ENCODE measurements around the gene ACTN4. TPM values are rescaled to one million over a fixed set of nuclear protein-coding genes. Genes with fewer than 3 reads are reported as not detected.

The ACTN4 gene
- total and polyA plus RNA-seq, 2 donors (not counting 3 experiments of a cell fraction or from before 2014, with no cell fraction given), result 313 to 748 TPM

DNA sequence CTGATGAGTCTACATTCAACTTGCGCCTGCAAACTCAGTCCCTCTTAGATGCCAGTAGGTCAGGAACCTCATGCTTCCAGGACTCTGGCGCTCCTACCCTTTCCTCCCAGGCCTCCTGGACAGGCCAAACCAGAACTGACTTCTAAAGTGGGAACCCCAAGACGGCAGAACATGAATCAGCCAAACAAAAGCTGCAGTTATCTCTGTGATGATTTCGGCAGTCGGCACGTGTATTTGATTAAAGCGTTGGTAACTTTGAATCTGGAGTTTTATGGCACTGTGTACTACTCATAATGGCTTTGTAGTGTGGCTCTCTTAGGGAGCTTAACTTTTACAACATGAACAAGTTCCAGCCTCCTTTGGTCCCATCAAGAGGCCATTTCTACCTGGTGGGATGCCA lies 13.7 kb downstream of the ACTN4 start:
- H3K79me2 ChIP-seq (ENCODE audit: control insufficient read depth, insufficient read depth, low read length), result peaks cover 97% of the 10 kb centered on the region
- H3K36me3 ChIP-seq (ENCODE audit: control insufficient read depth in 2 of 2, extremely low read depth in 1 of 2, insufficient read depth in 2 of 2, low read length in 2 of 2), result peaks cover 0 to 3% of the 10 kb centered on the region in 2 experiments
- BruUV-seq (replicated peaks), result no TSS peak
- no peak for TF ChIP-seq MYC (IDR thresholded peaks at IDR 0.05; ENCODE audit: low read depth, low read length)
- TF ChIP-seq, protein P1, sequence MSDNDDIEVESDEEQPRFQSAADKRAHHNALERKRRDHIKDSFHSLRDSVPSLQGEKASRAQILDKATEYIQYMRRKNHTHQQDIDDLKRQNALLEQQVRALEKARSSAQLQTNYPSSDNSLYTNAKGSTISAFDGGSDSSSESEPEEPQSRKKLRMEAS (IDR thresholded peaks at IDR 0.05; ENCODE audit: insufficient read depth, insufficient read length), result no peak
- TF ChIP-seq, protein P2, sequence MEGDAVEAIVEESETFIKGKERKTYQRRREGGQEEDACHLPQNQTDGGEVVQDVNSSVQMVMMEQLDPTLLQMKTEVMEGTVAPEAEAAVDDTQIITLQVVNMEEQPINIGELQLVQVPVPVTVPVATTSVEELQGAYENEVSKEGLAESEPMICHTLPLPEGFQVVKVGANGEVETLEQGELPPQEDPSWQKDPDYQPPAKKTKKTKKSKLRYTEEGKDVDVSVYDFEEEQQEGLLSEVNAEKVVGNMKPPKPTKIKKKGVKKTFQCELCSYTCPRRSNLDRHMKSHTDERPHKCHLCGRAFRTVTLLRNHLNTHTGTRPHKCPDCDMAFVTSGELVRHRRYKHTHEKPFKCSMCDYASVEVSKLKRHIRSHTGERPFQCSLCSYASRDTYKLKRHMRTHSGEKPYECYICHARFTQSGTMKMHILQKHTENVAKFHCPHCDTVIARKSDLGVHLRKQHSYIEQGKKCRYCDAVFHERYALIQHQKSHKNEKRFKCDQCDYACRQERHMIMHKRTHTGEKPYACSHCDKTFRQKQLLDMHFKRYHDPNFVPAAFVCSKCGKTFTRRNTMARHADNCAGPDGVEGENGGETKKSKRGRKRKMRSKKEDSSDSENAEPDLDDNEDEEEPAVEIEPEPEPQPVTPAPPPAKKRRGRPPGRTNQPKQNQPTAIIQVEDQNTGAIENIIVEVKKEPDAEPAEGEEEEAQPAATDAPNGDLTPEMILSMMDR (IDR thresholded peaks at IDR 0.05; ENCODE audit: extremely low read depth in 1 of 2, insufficient read depth in 1 of 2, low read depth in 1 of 2, low read length in 2 of 2), result no peak
- TF ChIP-seq POLR2AphosphoS5 (IDR thresholded peaks at IDR 0.05; ENCODE audit: insufficient read depth, low read depth, low read length), result no peak
- TF ChIP-seq POLR2A (IDR thresholded peaks at IDR 0.05; ENCODE audit: low read depth, low read length), result no peak
- no peak for TF ChIP-seq EZH2 (IDR thresholded peaks at IDR 0.05; ENCODE audit: borderline replicate concordance, low read depth, low read length, severe bottlenecking)
- TF ChIP-seq JUN (IDR thresholded peaks at IDR 0.05; ENCODE audit: borderline replicate concordance, insufficient read depth, insufficient read length, low read depth), result no peak
- no peak for TF ChIP-seq GATA2 (IDR thresholded peaks at IDR 0.05; ENCODE audit: insufficient read depth, insufficient read length, low read depth, low read length)
- TF ChIP-seq FOS (IDR thresholded peaks at IDR 0.05; ENCODE audit: borderline replicate concordance, insufficient read depth, low read length), result no peak
- no peaks in the 10 kb centered on the region for H3K27me3 ChIP-seq (ENCODE audit: control insufficient read depth in 2 of 2, insufficient read depth in 2 of 2, low read length in 2 of 2)
- H3K4me1 ChIP-seq (ENCODE audit: control insufficient read depth, extremely low read depth, insufficient read depth, low read length), result peaks cover 72% of the 10 kb centered on the region
- H3K9ac ChIP-seq (replicated peaks; ENCODE audit: extremely low read depth, insufficient read depth, low read length), result no peak overlapping the region
- intact Hi-C loops (cut with micrococcal nuclease) (no loop called here), dilution Hi-C loops (cut with MboI; ENCODE audit: extremely low pct_ligation_motif_present, low sequenced_read_pairs) (no loop called here)
- POLR2A ChIA-PET, result no interaction called here
- H3K4me3 ChIP-seq (replicated peaks in 1 of 3; ENCODE audit: insufficient read depth in 1 of 3, low read depth in 1 of 3, low read length in 3 of 3), result no peak overlapping the region
- H3K9me3 ChIP-seq (replicated peaks; ENCODE audit: control insufficient read depth, insufficient read depth, low read length), result no peaks in the 10 kb centered on the region
- H3K27ac ChIP-seq (ENCODE audit: insufficient read depth, low read depth, low read length), result no peak overlapping the region
- no peaks in the 10 kb centered on the region for H3K9me1 ChIP-seq (replicated peaks; ENCODE audit: control insufficient read depth, extremely low read depth, insufficient read depth, low read length)
- no peak for DNase-seq (ENCODE audit: low read depth, low spot score)
- no peak overlapping the region for H2AFZ ChIP-seq (ENCODE audit: low read depth, low read length)
- no peak overlapping the region for H3K4me2 ChIP-seq (ENCODE audit: insufficient read depth, low read length)
- FAIRE-seq, result no peak
- no peaks in the 10 kb centered on the region for H4K20me1 ChIP-seq (replicated peaks; ENCODE audit: control insufficient read depth, extremely low read depth, insufficient read depth, low read length)
- CTCF ChIA-PET, result interaction anchor here (0.6 to 1.4 kb wide), 3 partner anchors 10 to 20 kb away, joined by 3 to 5 read pairs (median 3); no protein-coding TSS in a partner anchor
